HG02610 (cell line): ENCODE data around the gene GALNT2.

Experiments
- ATAC-seq: cut with Tn5 transposase; IDR thresholded peaks from one replicate; pipeline ENCODE4 v1.9.1; 2021; ENCODE audit warnings: mild to moderate bottlenecking, moderate library complexity; ENCODE audit not compliant: unreplicated experiment

GALNT2 gene

DNA sequence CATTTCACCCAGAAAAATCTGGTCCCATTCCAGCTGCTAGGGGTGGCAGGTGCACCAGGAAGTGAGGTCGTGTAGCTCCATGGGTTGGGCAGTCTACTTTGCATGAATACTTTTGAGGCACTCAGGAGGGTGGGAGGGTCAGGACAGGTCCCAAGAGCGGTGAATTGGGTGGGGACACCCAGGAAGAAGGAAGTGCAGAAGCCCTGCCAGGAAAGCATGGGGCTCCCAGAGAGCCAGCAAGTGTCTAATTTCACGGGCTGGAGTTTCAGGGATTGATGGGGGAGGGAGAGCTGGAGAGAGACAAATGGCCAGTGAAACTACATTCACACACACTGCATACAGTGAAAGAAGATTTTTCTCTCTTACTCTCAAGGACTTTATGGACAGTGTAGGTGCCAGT, 137.8 kb downstream of the GALNT2 start:
- ATAC-seq = no peak

- no peak for ATAC-seq
Measured at GRCh38 chr1:230205719-230206198, 138.7 kb downstream of the GALNT2 start.

DNA sequence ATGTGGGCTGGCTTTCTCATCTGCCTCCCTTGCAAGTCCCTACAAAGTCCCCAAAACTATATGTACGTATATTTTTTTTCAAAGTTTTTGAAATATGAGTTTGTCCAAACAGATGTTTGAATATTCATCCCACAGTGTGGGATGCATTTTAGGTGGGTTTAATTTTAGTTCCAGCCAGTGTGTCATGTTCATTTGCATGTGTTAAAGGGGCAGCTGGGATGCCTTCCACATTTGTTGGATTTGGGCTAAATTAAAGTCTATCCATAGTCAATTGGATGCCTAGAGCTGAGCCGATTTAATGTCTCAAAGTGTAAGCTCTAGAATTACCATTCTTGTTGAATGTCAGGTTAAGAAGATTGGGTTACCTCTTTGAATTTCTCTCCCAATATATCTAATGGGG, 139.2 kb downstream of the GALNT2 start:
- ATAC-seq = no peak

DNA sequence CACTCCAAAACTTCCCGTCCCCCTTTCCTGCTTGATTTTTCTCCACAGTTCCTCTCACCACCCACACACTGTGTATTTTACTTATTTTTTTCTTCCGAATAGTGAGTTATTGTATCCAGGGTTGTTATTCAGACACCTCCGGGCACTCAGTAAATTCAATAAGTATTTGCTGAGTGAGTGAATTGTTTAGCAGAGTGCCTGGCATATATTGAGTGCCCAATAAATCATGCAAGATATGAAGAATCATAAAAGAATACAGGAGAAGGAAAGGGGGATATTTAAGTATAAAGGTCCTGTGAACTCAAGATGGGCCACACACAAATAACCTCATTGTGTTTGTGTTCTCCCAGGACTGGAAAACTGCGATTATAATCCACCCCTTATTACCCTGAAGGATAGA, 139.9 kb downstream of the GALNT2 start:
- ATAC-seq = no peak

- ATAC-seq = no peak
Measured at GRCh38 chr1:230207598-230207997, 140.6 kb downstream of the GALNT2 start.

- ATAC-seq = peak; percentile 46
Measured at GRCh38 chr1:230208619-230209261, 141.7 kb downstream of the GALNT2 start.

GRCh38 chr1:230210326-230210980, 143.4 kb downstream of the GALNT2 start:
- no peak for ATAC-seq

GRCh38 chr1:230210981-230211336, 143.9 kb downstream of the GALNT2 start:
- no peak for ATAC-seq

DNA sequence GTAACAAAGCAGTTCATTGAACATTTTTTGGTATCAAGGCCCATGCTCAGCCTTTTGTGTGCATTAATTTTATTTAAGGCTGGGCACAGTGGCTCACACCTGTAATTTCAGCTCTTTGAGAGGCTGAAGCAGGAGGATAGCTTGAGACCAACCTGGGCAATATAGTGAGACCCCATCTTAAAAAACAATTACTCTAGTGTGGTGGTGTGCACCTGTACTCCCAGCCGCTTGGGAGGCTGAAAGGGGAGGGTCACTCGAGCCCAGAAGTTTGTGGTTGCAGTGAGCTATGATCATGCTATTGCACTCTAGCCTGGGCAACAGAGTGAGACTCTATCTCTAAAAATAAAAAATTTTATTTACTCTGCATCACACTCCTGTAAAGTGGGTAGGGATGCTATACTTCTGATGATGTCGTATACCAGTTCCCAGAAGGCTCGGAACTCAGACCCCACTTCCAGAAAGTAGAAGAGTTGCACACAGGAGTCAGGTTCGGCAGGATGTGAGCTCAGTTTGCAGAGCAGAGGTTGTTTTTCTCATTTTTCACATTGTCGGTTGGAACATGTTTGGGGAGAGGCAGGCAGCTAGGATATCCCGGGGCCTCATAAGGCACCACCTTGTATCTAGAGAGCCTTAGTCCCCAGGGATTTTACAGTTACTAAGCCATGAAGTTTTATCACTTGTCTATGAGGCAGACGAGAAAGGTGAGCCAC, 144.6 kb downstream of the GALNT2 start:
- ATAC-seq = no peak

DNA sequence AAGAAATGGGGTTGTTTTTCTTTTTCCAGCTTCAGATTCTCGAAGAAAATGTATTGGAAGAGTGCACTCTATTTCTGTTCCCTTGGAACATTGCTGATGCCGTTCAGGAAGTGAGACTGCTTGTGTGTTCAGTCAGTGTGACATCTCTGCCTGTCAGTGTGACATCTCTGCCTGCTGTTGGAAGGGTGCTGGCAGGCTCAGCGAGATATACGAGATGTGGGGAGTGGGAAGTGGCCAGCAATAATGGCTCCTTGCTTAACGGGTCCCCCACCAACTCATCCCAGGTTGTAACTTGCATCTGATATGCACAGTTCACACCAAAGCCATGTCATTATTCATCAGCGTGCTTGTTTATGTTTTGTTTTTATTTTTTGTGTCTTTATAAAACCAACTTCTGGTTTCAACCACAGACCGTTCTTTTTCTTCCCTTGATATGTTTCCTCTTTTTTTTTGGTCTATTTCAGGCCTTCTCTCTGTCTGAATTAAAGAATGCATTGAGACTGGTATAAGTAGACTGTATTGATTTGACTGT, 145.4 kb downstream of the GALNT2 start:
- ATAC-seq = peak; percentile 33

DNA sequence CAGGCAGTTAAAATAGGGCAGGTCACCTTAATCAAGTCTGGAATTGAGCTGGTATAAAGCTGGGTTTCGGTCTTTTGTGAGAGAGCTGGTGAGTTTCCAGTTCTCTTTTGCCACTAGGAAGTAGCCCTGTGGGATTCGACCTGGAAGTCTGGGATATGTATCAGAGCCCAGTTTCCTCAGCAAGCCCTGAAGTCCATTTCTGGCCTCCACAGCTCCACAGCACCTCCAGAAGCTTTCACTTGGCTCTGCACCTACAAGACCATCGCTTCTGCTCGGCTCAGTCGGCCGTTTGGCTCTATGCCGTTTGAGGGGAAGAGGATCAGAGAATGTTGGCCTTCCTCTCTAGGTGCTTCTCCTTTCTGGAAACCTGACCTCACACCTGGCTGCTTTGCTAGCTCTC, 148.0 kb downstream of the GALNT2 start:
- no peak for ATAC-seq

DNA sequence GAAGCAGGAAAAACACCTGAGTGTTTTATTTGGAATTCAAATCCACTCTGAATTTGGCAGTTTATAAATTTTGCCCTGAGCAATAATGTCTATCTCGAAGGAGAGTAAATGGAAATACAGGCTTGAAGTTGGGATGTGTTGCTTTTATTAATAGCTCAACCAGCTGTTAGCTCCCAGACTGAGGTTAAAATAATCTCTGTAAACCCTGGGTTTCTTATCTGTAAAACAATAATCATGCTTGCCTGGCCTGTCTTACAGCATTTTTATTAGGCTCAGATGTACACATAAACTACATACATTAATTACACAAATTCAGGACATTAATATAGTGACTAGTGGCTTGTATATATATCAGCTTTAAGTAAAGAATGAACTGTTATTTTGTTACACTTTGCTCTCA, 148.5 kb downstream of the GALNT2 start:
- ATAC-seq = no peak

DNA sequence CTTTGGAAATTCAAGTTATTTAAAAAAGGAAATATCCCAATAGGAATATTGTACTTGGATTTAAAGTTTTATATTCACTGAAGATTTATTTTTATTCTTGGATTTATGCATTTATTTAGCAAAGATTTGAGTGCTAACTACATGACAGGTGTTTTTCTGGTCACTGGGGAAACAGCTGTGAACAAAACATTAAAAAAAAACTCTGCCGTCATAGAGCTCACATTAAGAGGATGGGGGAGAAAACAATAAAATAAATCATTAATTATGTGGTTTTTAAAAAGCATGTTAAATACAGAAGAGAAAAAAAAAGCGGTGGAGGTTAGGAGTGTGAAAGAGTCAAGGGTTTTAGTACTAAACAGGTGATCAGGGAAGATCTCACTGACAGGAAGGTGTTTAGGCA, 149.9 kb downstream of the GALNT2 start:
- no peak for ATAC-seq

DNA sequence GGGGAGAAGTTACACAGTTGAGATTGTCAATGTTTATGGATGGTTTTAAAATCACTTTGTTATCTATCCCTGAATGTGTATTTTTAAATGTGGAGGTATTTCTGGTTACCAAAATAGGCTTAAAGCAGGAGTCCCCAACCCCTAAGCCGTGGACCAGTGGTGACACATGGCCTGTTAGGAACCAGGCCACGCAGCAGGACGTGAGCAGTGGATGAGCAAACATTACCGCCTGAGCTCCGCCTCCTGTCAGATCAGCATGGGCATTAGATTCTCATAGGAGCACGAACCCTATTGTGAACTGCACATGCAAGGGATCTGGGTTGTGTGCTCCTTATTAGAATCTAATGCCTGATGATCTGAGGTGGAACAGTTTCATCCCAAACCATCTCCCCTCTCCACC, 151.6 kb downstream of the GALNT2 start:
- ATAC-seq = no peak

DNA sequence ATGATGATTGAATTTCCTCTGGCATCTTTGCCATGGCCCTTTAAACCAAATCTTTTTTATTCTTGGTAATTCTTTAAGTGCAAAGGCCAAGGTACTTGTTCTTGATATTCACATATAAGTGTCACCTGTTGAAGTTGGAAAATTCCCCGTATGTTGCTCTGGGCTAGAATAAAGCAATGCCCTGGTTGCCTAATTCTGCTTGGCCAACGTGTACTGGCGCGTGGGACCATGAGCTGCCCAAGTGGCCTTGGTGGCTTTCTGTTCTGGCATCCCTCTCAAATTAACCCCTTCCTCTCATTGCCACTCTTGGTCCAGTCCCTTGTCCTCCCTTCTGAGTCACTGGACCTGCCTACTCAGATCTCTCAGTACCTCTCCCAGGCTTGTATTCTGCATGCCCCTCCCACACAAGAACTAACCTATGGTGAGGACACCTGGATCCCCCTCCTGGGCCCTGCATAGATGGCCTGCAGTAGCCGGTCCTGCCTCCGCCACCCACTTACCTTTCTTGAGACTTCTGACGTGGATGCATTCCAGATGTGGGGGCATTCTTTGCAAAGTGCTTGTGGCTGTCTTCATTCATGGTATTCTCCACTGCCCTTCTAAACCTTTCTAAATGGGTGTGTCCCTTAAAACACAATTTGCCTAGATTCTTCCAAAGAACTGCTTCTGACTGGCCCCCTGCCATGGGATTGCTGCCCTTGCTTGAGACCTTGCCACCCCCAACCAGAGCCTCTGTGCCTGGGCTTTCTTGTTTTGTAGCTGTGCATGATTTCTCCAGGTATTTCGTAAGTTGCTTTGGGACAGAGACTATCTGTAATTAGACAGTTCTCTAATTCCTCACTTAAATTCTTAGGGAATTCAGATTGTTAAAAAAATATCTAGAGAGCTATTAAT, 152.4 kb downstream of the GALNT2 start:
- ATAC-seq = no peak

GRCh38 chr1:230220478-230220877, 153.4 kb downstream of the GALNT2 start:
- no peak for ATAC-seq

DNA sequence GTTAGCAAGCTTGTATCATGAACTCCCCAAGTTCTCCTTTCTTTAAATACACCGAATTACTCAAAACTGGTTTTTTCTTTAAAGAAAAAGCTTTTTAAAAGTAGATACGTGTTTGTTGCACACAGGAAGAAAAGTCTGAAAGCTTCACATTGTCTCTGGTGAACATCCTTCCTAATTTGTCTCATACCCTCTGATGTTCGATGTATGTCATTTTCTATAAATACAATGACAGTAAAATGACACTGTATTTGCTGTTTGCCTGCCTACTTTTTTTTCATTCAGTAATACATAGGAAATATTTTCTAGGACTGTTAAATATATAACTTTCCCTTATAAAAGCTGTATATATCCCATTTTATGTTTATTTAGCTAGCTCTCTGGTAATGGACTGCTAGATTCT, 153.9 kb downstream of the GALNT2 start:
- ATAC-seq = no peak

DNA sequence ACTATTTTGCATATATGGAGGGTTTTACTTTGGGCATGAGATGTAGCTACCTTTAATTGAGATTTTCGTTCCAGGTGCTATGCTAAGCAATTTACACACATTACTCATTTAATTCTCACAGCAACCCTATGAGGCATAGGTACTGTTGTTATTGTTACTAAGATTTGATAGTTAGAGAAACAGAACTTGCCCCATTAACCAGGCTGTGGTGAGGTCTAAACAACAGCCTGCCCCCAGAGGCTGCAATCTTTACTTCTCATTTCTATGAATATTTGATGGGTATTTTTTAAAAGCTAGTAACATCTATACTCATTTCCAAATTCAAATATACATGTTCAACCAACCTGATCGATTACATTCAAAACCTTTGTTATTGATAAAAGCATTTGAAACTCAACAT, 155.6 kb downstream of the GALNT2 start:
- ATAC-seq = peak; percentile 51

GRCh38 chr1:230224101-230224960, 157.3 kb downstream of the GALNT2 start:
- ATAC-seq = no peak
